GM19467 (cell line): ENCODE results near the gene KCNQ1.
"Not testable (repeated sequence)": the region's sequence is repeated elsewhere in the genome, so short reads cannot be mapped to it uniquely, and the experiment has no call there.

Experiments
- ATAC-seq: cut with Tn5 transposase; IDR thresholded peaks from one replicate; pipeline ENCODE4 v1.9.1; 2021; ENCODE audit warnings: mild to moderate bottlenecking, moderate library complexity; ENCODE audit not compliant: unreplicated experiment

The KCNQ1 gene

GRCh38 chr11:2587976-2588748 is 143.4 kb downstream of the KCNQ1 start:
- no peak for ATAC-seq

- ATAC-seq: no peak
Observed at GRCh38 chr11:2588809-2589537, 144.2 kb downstream of the KCNQ1 start.

- ATAC-seq: no peak
Observed at GRCh38 chr11:2589538-2589934, 144.7 kb downstream of the KCNQ1 start.

GRCh38 chr11:2590131-2590964 is 145.5 kb downstream of the KCNQ1 start:
- no peak for ATAC-seq

DNA sequence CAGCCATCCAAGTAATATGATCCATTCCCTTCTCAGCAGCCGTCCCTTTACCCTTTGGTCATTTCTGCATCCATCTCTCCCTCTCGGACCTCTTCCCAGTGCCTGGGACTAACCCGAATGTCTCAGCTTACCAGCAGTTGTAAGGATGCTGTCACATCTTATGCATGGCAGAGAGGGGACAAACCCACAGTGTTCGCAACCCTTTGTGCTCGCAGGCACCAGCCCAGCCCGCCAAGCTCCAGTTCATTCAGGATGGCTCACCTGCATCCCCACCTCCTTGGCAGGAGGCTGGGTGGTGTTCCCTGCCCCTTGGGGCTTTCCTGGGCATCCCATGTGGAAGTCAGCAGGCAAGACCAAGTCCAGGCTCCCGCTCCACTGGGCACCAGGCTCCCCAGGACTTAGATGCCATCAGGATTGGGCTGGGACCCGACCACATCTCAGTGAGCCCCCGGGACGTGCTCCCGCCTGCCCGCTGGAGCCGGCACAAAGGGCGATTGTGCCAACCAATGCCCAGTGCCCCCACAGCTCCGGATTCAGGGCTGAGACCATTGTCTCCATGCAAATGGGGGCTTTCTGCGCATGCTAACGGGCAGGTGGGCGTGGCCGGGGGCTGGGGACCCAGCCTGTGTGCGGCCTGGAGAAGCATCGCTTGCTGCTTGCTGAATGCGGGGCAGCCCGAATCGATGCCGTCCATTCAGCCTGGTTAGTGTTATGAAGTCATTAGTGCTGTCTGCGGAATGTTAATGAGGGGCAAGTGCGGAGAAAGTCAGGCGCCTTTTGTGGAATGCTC is 146.4 kb downstream of the KCNQ1 start:
- ATAC-seq: no peak

GRCh38 chr11:2591805-2592204 is 147.0 kb downstream of the KCNQ1 start:
- ATAC-seq: no peak

GRCh38 chr11:2592559-2593392 is 148.0 kb downstream of the KCNQ1 start:
- no peak for ATAC-seq

GRCh38 chr11:2593393-2593950 is 148.7 kb downstream of the KCNQ1 start:
- no peak for ATAC-seq

DNA sequence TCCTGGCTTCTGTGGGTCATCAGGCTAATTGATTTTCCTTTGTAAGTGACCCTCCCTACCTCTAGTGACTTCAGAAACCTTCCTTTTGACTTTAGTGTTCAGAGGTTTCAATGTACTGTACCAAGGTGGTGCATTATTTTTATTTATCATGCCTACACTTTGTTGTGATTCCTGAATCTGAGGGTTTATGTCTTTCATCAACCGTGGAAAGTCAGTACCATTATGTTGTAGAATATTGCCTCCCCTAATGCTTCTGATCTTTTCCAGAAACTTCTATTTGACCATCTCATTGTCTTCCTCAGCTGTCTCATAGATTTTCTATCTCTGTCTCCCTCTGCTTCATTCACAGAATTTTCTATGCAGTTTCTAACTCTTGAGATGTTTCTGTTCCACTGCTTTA is 149.5 kb downstream of the KCNQ1 start:
- ATAC-seq: no peak

- ATAC-seq: no peak
Observed at GRCh38 chr11:2595204-2595603, 150.4 kb downstream of the KCNQ1 start.

DNA sequence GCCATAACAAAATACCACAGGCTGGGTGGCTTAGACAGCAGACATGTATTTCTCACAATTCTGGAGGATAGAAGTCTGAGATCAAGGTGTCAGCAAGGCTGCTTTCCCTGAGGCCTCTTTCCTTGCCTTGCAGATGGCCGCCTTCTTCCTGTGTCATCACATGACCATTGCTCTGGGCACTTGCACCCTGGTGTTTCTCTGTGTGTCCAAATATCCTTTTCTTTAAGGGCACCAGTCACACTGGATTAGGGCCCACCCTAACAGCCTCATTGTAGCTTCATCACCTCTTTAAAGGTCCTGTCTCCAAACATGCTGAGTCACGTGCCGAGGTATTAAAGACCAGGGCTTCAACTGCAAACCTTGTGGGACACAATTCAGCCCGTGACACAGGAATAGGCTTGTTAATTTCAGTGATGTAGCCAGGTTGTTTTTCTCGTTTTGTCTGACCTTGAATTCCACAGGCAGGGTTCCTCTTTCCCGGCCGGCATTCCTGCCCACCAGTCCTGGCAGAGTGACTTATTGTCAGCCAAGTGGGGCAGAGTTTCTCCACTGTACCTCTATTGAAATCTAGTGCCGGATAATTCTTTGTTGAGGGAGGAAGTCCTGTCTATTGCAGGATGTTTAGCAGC is 154.9 kb downstream of the KCNQ1 start:
- no peak for ATAC-seq

- no peak for ATAC-seq
Observed at GRCh38 chr11:2609345-2609744, 164.5 kb downstream of the KCNQ1 start.

DNA sequence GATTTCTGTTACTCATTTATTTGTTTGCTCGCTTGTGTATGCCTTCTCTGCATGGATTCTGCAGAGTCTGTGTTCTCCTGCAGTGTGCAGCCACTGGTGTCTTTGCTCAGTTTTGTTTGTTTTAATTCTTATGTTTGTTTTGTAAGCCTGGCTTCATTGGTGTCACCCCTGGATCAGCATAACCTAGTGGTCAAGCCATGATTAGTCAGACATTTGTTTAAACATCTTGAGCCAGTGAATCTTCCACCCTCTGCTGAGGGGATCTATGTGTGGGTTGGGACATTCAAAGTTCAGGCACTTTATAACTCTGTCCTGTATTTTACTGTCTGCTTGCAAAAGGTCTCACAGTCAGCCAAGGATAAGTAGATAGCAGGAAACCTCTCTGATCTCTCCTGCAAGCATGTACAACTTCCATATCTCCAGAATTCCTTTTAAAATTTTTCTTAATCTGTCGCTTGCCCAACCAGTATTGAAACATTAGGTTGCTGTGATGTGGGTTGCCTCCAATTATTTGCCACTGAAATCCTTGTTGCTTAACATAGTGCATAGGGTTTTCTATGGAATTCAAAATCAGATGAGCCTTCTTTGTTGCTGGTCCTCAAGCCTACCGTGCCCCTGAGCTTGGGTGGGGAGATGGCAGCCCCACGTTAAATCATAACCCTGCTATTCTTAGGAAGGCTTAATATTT is 168.2 kb downstream of the KCNQ1 start:
- no peak for ATAC-seq

DNA sequence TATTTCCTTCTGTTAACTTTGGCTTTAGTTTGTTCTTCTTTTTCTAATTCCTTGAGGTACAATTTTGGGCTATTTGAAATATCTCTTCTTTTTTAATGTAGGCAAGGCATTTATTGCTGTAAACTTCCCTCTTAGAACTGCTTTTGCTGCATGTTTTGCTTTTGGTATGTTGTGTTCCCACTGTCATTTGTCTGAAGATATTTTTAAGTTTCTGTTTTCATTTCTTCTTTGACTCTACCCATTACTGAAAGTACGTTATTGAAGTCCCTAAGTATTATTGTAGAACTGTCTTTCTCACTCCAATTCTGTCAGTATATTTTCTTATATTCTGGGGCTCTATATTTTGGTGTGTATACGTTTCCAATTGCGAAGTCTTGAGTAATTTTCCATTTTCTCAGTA is 177.1 kb downstream of the KCNQ1 start:
- ATAC-seq: no peak

DNA sequence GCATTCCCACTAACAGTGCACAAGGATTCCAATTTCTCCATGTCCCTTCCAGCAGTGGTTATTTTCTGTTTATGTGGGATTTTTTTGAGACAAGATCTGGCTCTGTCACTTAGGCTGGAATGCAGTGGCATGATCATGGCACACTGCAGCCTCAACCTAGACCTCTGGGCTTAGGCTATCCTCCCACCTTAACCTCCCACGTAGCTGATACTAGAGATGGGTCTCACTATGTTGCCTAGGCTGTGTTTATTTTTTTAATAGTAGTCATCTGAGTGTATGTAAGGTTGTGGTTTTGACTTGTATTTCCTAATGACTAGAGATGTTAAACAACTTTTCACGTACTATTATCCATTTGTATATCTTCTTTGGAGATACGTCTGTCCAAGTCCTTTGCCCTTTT is 180.4 kb downstream of the KCNQ1 start:
- ATAC-seq: no peak

GRCh38 chr11:2630679-2631078 is 185.9 kb downstream of the KCNQ1 start:
- ATAC-seq: no peak

DNA sequence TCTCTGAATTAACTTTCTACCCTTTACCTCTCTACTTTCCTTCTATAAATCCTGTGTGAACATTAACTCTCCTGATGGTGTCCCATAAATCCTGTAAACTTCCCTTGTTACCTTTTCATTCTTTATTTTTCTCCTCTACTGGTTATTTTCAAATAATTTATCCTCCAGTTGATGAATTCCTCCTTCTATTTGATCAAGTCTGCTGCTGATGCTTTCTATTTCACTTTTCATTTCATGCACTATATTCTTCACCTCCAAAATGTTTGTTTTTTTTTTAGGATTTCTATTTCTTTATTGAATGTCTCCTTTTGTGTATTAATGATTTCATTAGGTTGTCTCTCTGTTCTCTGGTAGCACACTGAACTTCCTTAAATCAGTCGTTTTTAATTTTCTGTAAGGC is 186.4 kb downstream of the KCNQ1 start:
- no peak for ATAC-seq

DNA sequence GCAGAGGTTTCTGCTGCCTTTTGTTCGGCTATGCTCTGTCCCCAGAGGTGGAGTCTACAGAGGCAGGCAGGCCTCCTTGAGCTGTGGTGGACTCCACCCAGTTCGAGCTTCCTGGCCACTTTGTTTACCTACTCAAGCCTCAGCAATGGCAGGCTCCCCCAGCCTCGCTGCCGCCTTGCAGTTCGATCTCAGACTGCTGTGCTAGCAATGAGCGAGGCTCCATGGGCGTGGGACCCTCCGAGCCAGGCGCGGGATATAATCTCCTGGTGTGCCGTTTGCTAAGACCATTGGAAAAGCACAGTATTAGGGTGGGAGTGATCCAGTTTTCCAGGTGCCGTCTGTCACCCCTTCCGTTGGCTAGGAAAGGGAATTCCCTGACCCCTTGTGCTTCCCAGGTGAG is 195.0 kb downstream of the KCNQ1 start:
- ATAC-seq: not testable (repeated sequence)

DNA sequence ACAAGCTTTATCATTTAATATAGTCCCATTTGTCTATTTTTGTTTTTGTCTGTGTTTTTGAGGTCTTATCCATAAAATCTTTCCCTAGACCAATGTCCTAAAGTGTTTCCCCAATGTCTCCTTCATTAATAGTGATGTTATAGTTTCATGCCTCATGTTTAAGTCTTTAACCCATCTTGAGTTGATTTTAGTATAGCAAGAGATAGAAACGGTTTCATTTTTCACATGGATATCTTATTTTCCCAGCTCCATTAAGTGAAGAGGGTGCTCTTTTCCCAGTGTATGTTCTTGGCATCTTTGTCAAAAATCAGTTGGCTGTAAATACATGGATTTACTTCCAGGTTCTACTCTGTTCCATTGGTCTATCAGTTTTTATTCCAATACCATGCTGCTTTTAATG is 196.8 kb downstream of the KCNQ1 start:
- ATAC-seq: no peak
